HepG2 (cell line): ENCODE results near the gene ZNF79. TPM values are rescaled to one million over a fixed set of nuclear protein-coding genes. Genes with fewer than 3 reads are reported as not detected.
A peak's percentile ranks its signal among the peaks of the same experiment; 100 is the strongest.

ENCODE experiments used
- AKNA ChIP-seq: sonication (generic); formaldehyde crosslinking; IDR thresholded peaks from 2 replicates; pipeline ENCODE4 v1.4.0; 2020; ENCODE audit warnings: missing genetic modification reagents, borderline replicate concordance
- CERS6 ChIP-seq: sonication (generic); formaldehyde crosslinking; IDR thresholded peaks from 2 replicates; pipeline ENCODE4 v1.5.0; 2020; ENCODE audit warnings: missing genetic modification reagents
- HNF1A ChIP-seq, 2 experiments: sonication (generic) in 1 of 2; formaldehyde crosslinking in 1 of 2; IDR thresholded peaks; 2 replicates each; pipeline versions ENCODE4 v1.4.0 to v1.6.1; 2016 to 2020; ENCODE audit warnings: borderline replicate concordance in 1 of 2, low read depth in 1 of 2, mild to moderate bottlenecking in 1 of 2, missing genetic modification reagents in 1 of 2
- NFKBIZ ChIP-seq: IDR thresholded peaks from 2 replicates; pipeline ENCODE4 v1.6.1; 2018; ENCODE audit warnings: missing genetic modification reagents, missing compliant biosample characterization
- ZMYM2 ChIP-seq: sonication (generic); formaldehyde crosslinking; IDR thresholded peaks from 2 replicates; pipeline ENCODE4 v1.8.0; 2022; ENCODE audit warnings: mild to moderate bottlenecking, missing genetic modification reagents
- ZMYM4 ChIP-seq: sonication (generic); formaldehyde crosslinking; IDR thresholded peaks from 2 replicates; pipeline ENCODE4 v1.8.1; 2023; ENCODE audit warnings: mild to moderate bottlenecking, missing genetic modification reagents
- ZNF136 ChIP-seq: sonication (generic); formaldehyde crosslinking; IDR thresholded peaks from 2 replicates; pipeline ENCODE4 v1.8.1; 2022; ENCODE audit warnings: low read depth, mild to moderate bottlenecking, moderate library complexity, missing genetic modification reagents
- ZNF138 ChIP-seq: sonication (generic); formaldehyde crosslinking; IDR thresholded peaks from 2 replicates; pipeline ENCODE4 v1.5.0; 2020; ENCODE audit warnings: mild to moderate bottlenecking, low read depth, missing genetic modification reagents
- ZNF274 ChIP-seq: sonication (generic); formaldehyde crosslinking; IDR thresholded peaks from 2 replicates; pipeline ENCODE4 v1.5.1; 2020; ENCODE audit warnings: mild to moderate bottlenecking, missing genetic modification reagents
- ZNF280D ChIP-seq: sonication (generic); formaldehyde crosslinking; IDR thresholded peaks from 2 replicates; pipeline ENCODE4 v1.5.1; 2020; ENCODE audit warnings: mild to moderate bottlenecking, missing genetic modification reagents
- ZNF34 ChIP-seq: sonication (generic); formaldehyde crosslinking; IDR thresholded peaks from 2 replicates; pipeline ENCODE4 v1.4.0; 2020; ENCODE audit warnings: mild to moderate bottlenecking, missing genetic modification reagents, borderline replicate concordance
- ZNF367 ChIP-seq: sonication (generic); formaldehyde crosslinking; IDR thresholded peaks from 2 replicates; pipeline ENCODE4 v1.4.0; 2020; ENCODE audit warnings: missing genetic modification reagents, borderline replicate concordance
- ZNF44 ChIP-seq: sonication (generic); formaldehyde crosslinking; IDR thresholded peaks from 2 replicates; pipeline ENCODE4 v1.5.1; 2020; ENCODE audit warnings: mild to moderate bottlenecking, missing genetic modification reagents
- ZNF766 ChIP-seq: sonication (generic); formaldehyde crosslinking; IDR thresholded peaks from 2 replicates; pipeline ENCODE4 v1.5.0; 2020; ENCODE audit warnings: missing genetic modification reagents, borderline replicate concordance
- polyA plus RNA-seq, 8 experiments: library from polyadenylated mRNA; depleted of rRNA in 3 of 8; stranded (reverse) in 7 of 8; unstranded in 1 of 8; fragments of >200 nt; fragmentation: Illumina TruSeq in 4 of 8; extraction: Trizol in 4 of 8; gene quantifications; 2 replicates each; pipeline versions ENCODE4 v1.2.1 to v1.2.3, GENCODE V29; 2011 to 2016; ENCODE audit warnings: low read depth in 4 of 8, missing spikeins in 1 of 8, mixed read lengths in 1 of 8; ENCODE audit not compliant: insufficient read depth in 1 of 8
- total RNA-seq, 5 experiments: library from RNA; depleted of rRNA; stranded (reverse); fragments of >200 nt; fragmentation: Illumina TruSeq; extraction: Trizol; gene quantifications; 2 replicates each; pipeline ENCODE4 v1.2.3, GENCODE V29; 2016; ENCODE audit warnings: low read depth in 1 of 5

The ZNF79 gene
- total and polyA plus RNA-seq, 2 of the 13 experiments (the other 11 are each of a cell fraction or from before 2014, with no cell fraction given) = 3.7 to 8.1 TPM

GRCh38 chr9:127396808-127397645 lies 27.2 kb upstream of the ZNF79 start, which contains the start of gene SLC2A8 (continued):
- TF ChIP-seq ZNF766 (CRISPR knock-in tag) (peak; percentile 74), NFKBIZ (CRISPR knock-in tag) (no peak), ZNF367 (0 out of 2 replicates have a peak, but pooled peaks have one; percentile 71), ZMYM4 (CRISPR knock-in tag) (peak; percentile 73; the same call in 1 of the 2 replicates), HNF1A (IDR thresholded peaks at IDR 0.05; ENCODE audit: low read depth) (no peak), HNF1A (CRISPR knock-in tag; IDR thresholded peaks at IDR 0.05; ENCODE audit: borderline replicate concordance) (no peak; the same call in 1 of the 2 replicates), ZNF274 (no peak), CERS6 (no peak), ZNF44 (CRISPR knock-in tag) (no peak), AKNA (no peak), ZNF136 (no peak), ZMYM2 (CRISPR knock-in tag) (no peak), ZNF280D (CRISPR knock-in tag) (no peak), ZNF34 (CRISPR knock-in tag) (no peak), ZNF138 (CRISPR knock-in tag) (no peak)
